Loucy (cell line): ENCODE data around the gene ART4.

Experiments
- H2AFZ ChIP-seq: fragments of 200-600 bp; sonication (generic); 2 replicates; pipeline ENCODE4 v1.6.0; 2016; ENCODE audit warnings: antibody characterized with exemption, mild to moderate bottlenecking, low read length, moderate library complexity
- H3F3A ChIP-seq: fragments of 200-600 bp; 2 replicates; pipeline ENCODE4 v1.6.0; 2016; ENCODE audit warnings: antibody characterized with exemption, low read depth, mild to moderate bottlenecking
- H3K27me3 ChIP-seq: fragments of 200-600 bp; sonication (generic); 2 replicates; pipeline ENCODE4 v1.6.1; 2014; ENCODE audit warnings: low read length, mild to moderate bottlenecking; ENCODE audit not compliant: insufficient read depth, poor library complexity, severe bottlenecking
- H3K36me3 ChIP-seq: fragments of 200-600 bp; sonication (generic); 2 replicates; pipeline ENCODE4 v1.6.1; 2016; ENCODE audit warnings: low read length; ENCODE audit not compliant: insufficient read depth
- H3K4me1 ChIP-seq: fragments of 200-600 bp; sonication (generic); 2 replicates; pipeline ENCODE4 v1.5.1; 2014; ENCODE audit warnings: low read length, mild to moderate bottlenecking; ENCODE audit not compliant: insufficient read depth, poor library complexity, severe bottlenecking
- H3K4me2 ChIP-seq: fragments of 200-600 bp; sonication (generic); 2 replicates; pipeline ENCODE4 v1.6.0; 2014; ENCODE audit warnings: antibody characterized with exemption, low read length, low read depth, mild to moderate bottlenecking; ENCODE audit not compliant: poor library complexity, severe bottlenecking
- H3K4me3 ChIP-seq: fragments of 200-600 bp; sonication (generic); 2 replicates; pipeline ENCODE4 v1.5.1; 2014; ENCODE audit warnings: low read length, mild to moderate bottlenecking, mixed read lengths; ENCODE audit not compliant: poor library complexity, severe bottlenecking
- H3K79me2 ChIP-seq: fragments of 200-600 bp; sonication (generic); 2 replicates; pipeline ENCODE4 v1.6.1; 2014; ENCODE audit warnings: low read length; ENCODE audit not compliant: insufficient read depth
- H3K9ac ChIP-seq: fragments of 200-600 bp; sonication (generic); 2 replicates; pipeline ENCODE4 v1.6.0; 2014; ENCODE audit warnings: mild to moderate bottlenecking, low read depth, low read length, moderate library complexity; ENCODE audit not compliant: poor library complexity, severe bottlenecking
- H3K9me2 ChIP-seq: fragments of 200-600 bp; sonication (generic); replicated peaks from 2 replicates; pipeline ENCODE4 v1.6.1; 2016; ENCODE audit warnings: low read depth, low read length, mixed read lengths
- H3K9me3 ChIP-seq: fragments of 200-600 bp; sonication (generic); 2 replicates; pipeline ENCODE4 v1.6.1; 2014; ENCODE audit warnings: mild to moderate bottlenecking, antibody characterized with exemption, low read length, low read depth; ENCODE audit not compliant: insufficient read depth
- H4K20me1 ChIP-seq: fragments of 200-600 bp; sonication (generic); 2 replicates; pipeline ENCODE4 v1.6.0; 2014; ENCODE audit warnings: antibody characterized with exemption, low read length, mild to moderate bottlenecking; ENCODE audit not compliant: insufficient read depth, poor library complexity, severe bottlenecking
- CTCF ChIP-seq: fragments of 200-600 bp; sonication (generic); conservative IDR thresholded peaks from 2 replicates; pipeline ENCODE4 v1.5.1; 2014; ENCODE audit warnings: mild to moderate bottlenecking, antibody characterized with exemption, low read length
- EZH2phosphoT487 ChIP-seq: fragments of 200-600 bp; IDR thresholded peaks from 2 replicates; pipeline ENCODE4 v1.6.1; 2018; ENCODE audit warnings: antibody characterized with exemption, mild to moderate bottlenecking, moderate library complexity, borderline replicate concordance

ART4 gene

GRCh38 chr12:14826491-14826890, 16.8 kb downstream of the ART4 start:
- H3K27me3 ChIP-seq: no peaks in the 10 kb centered on the region
- H3K4me3 ChIP-seq: no peak overlapping the region
- H3K9me3 ChIP-seq: no peaks in the 10 kb centered on the region
- H3K9me2 ChIP-seq: no peaks in the 10 kb centered on the region
- H3F3A ChIP-seq: no peaks in the 10 kb centered on the region
- H3K9ac ChIP-seq: no peak overlapping the region
- TF ChIP-seq EZH2phosphoT487 (no peak), CTCF (no peak)
- no peaks in the 10 kb centered on the region for H4K20me1 ChIP-seq
- no peak overlapping the region for H2AFZ ChIP-seq
- no peak overlapping the region for H3K4me2 ChIP-seq
- no peaks in the 10 kb centered on the region for H3K79me2 ChIP-seq
- H3K36me3 ChIP-seq: no peaks in the 10 kb centered on the region
- H3K4me1 ChIP-seq: no peaks in the 10 kb centered on the region

- H3F3A ChIP-seq: no peaks in the 10 kb centered on the region
- no peak overlapping the region for H3K9ac ChIP-seq
- no peaks in the 10 kb centered on the region for H3K4me1 ChIP-seq
- H3K79me2 ChIP-seq: no peaks in the 10 kb centered on the region
- H3K4me3 ChIP-seq: no peak overlapping the region
- TF ChIP-seq CTCF (no peak), EZH2phosphoT487 (no peak)
- H2AFZ ChIP-seq: no peak overlapping the region
- H3K4me2 ChIP-seq: no peak overlapping the region
- H3K27me3 ChIP-seq: no peaks in the 10 kb centered on the region
- H4K20me1 ChIP-seq: no peaks in the 10 kb centered on the region
- no peaks in the 10 kb centered on the region for H3K9me3 ChIP-seq
- H3K36me3 ChIP-seq: no peaks in the 10 kb centered on the region
- no peaks in the 10 kb centered on the region for H3K9me2 ChIP-seq
These were observed 18.1 kb downstream of the ART4 start for GRCh38 chr12:14825256-14825655.

- no peaks in the 10 kb centered on the region for H3K36me3 ChIP-seq
- H2AFZ ChIP-seq: no peak overlapping the region
- no peaks in the 10 kb centered on the region for H3F3A ChIP-seq
- TF ChIP-seq CTCF: no peak
- no peak for TF ChIP-seq EZH2phosphoT487
- H4K20me1 ChIP-seq: no peaks in the 10 kb centered on the region
- no peak overlapping the region for H3K9ac ChIP-seq
- H3K4me2 ChIP-seq: no peak overlapping the region
- H3K79me2 ChIP-seq: no peaks in the 10 kb centered on the region
- no peaks in the 10 kb centered on the region for H3K27me3 ChIP-seq
- no peaks in the 10 kb centered on the region for H3K9me2 ChIP-seq
- no peaks in the 10 kb centered on the region for H3K4me1 ChIP-seq
- no peak overlapping the region for H3K4me3 ChIP-seq
- no peaks in the 10 kb centered on the region for H3K9me3 ChIP-seq
These were observed 19.2 kb downstream of the ART4 start for GRCh38 chr12:14824012-14824634.
